Amygdala (tissue), 56 donors: Measurements from ENCODE around the gene SLC25A1.

Source experiments
- DNase-seq, 56 donors: peaks; one replicate each; lab custom pipeline; 2025; lab: John Stamatoyannopoulos, UW

Gene SLC25A1

DNA sequence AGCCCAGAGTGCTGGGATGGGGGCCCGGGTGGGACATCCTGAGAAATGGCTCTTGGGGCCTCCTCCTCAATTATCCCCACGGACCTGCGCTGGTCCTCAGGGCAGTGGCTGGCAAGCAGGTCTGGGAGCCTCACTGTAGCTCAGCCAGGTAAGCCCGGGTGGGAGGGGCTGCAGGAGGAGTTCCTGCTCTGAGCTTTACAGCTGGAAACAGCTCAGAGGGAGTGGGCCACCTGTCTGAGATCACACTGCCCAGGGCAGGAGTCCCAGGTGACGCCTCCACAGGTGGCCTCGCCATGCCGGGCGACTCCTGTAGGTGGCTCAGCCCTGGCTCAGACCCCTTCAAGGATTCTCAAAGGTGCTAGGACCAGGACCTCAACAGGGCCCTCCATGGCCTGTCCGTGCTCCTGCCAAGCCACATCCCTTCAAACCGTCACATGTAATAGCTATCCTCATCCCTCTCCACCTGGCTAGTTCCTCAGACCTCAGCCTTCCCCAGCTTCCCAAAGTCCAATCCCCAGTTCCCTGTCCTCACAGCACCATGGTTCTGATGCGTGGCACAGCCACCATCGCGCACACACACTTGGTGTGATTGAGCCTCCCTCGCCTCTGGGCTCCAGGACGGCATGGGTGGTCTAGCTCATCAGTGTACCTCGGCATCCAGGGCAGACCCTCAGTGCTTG is 51.1 kb downstream of the SLC25A1 start:
- DNase-seq: no peak

DNA sequence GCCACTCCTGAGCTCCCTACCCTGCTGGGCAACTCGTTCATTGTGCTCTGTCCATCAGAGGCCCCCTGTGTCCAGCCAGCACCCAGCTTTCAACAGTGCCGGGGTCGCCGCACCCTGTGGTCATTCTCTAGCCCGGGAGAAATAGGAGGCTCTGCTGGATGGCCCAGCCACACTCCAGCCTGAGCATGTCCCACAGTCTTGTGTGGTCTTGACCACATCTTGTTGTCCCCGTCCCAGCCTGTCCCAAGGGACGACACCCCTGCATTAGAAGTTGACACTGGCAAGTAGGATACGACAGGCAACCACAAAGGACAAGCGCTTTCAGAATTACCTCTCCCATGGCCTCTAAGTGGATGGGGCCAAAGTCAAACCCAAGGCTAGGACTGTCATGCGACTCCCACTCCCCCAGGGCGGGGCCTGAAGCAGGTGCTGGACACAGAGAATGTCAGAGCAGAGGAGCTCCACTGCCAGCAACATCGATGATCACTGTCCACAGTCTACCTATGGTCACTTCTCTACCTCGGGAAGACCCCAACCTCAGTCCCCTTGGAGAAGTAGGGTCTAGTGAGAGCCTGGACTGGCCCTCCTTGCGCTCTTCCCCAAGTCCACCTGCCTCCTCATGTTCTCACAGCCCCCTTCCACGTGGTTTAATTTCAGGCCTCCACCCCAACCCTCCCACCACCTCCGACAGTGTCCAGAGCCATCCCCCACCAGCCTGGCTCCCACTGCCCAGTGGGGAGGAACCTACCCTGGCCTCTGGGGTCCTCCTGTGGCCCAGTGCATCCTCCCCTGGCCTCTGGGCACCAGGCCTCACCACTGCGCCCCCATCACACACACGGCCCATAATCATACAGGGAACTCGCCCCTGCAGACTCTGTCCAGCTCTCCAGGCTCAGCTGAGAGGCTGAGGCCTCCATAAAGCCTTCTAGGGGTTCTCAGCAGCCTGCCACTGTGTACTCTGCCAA is 51.9 kb downstream of the SLC25A1 start:
- no peak for DNase-seq
